Calu3 (cell line): ENCODE data around the gene GTPBP10. TPM values are rescaled to one million over a fixed set of nuclear protein-coding genes. Genes with fewer than 3 reads are reported as not detected.

Source experiments
- BruUV-seq: library from RNA; stranded (reverse); fragments of 400-500 nt; replicated peaks from 2 replicates; lab custom pipeline; 2021; lab: Mats Ljungman, UMichigan
- CTCF ChIA-PET: fragments of 300-600 bp; sonication (Branson Sonifier 250); formaldehyde crosslinking; loops from one replicate; lab custom pipeline; 2022; ENCODE audit warnings: antibody characterized with exemption; lab: Charles Lee
- DNase-seq: peaks from one replicate; pipeline ENCODE4 v3.0.0; 2022
- H3K27ac Mint-ChIP-seq: one replicate; pipeline ENCODE4 v1.8.0; 2022; ENCODE audit warnings: mixed read lengths; ENCODE audit not compliant: unreplicated experiment
- H3K27me3 Mint-ChIP-seq: one replicate; pipeline ENCODE4 v1.8.0; 2022; ENCODE audit warnings: mixed read lengths; ENCODE audit not compliant: unreplicated experiment
- H3K36me3 Mint-ChIP-seq: one replicate; pipeline ENCODE4 v1.8.0; 2022; ENCODE audit warnings: mild to moderate bottlenecking, moderate library complexity, mixed read lengths; ENCODE audit not compliant: insufficient read depth, unreplicated experiment
- H3K4me1 Mint-ChIP-seq: one replicate; pipeline ENCODE4 v1.8.0; 2022; ENCODE audit warnings: mild to moderate bottlenecking, low read depth, mixed read lengths; ENCODE audit not compliant: unreplicated experiment
- H3K4me3 Mint-ChIP-seq: one replicate; pipeline ENCODE4 v1.8.0; 2022; ENCODE audit warnings: mild to moderate bottlenecking, low read depth, moderate library complexity, mixed read lengths; ENCODE audit not compliant: unreplicated experiment
- H3K9me3 Mint-ChIP-seq: one replicate; pipeline ENCODE4 v1.8.0; 2022; ENCODE audit warnings: low read depth, mixed read lengths; ENCODE audit not compliant: unreplicated experiment
- CTCF ChIP-seq: fragments of 200-600 bp; IDR thresholded peaks from one replicate; pipeline ENCODE4 v1.8.0; 2022; ENCODE audit warnings: antibody characterized with exemption; ENCODE audit not compliant: unreplicated experiment
- intact Hi-C: fragments of 100-400 bp; cut with micrococcal nuclease; formaldehyde crosslinking; loops from one replicate; pipeline ENCODE4 v1.10.0; 2022; ENCODE audit not compliant: unreplicated experiment
- total RNA-seq: library from RNA; stranded (reverse); gene quantifications from 2 replicates; pipeline ENCODE4 v1.2.3, GENCODE V29; 2022

GTPBP10 gene
- total RNA-seq, 1 experiment from 2014 or later: 22.5 TPM

- Mint-ChIP-seq H3K4me3 (no peak overlapping the region), H3K27ac (no peak overlapping the region), H3K4me1 (no peaks in the 10 kb centered on the region), H3K27me3 (peaks cover 11% of the 10 kb centered on the region), H3K36me3 (no peaks in the 10 kb centered on the region), H3K9me3 (peaks cover 3% of the 10 kb centered on the region)
- DNase-seq: no peak
- BruUV-seq: no TSS peak
- intact Hi-C loops: no loop called here
- no peak for TF ChIP-seq CTCF
- CTCF ChIA-PET: interaction anchor here (1.1 kb wide), 1 partner anchor 117 kb away, joined by 3 read pairs; no protein-coding TSS in a partner anchor
Measured at GRCh38 chr7:90430614-90431460, 84.3 kb downstream of the GTPBP10 start.

DNA sequence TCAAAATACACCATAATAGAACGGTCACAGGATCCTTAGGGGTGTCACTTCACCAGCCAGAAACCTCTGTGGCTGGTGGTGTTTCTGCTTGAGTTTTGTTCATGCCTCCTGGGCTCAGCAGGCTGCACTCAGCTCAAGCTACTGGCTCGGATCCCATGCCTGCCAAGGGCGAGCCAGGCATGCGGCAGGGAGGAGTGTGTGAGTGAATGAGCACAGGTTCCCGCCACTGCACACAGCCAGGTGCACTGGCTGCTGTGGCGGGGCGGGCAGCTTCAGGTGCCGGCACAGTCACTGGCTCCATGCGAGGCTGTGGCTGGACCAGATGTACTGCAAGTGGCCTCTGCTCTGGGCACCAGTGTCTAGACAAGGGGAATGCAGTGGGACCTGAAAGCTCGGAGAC is 86.2 kb downstream of the GTPBP10 start:
- Mint-ChIP-seq H3K4me3 (no peak overlapping the region), H3K4me1 (no peaks in the 10 kb centered on the region), H3K36me3 (no peaks in the 10 kb centered on the region), H3K27ac (no peak overlapping the region), H3K9me3 (peaks cover 3% of the 10 kb centered on the region), H3K27me3 (peaks cover 13% of the 10 kb centered on the region)
- DNase-seq: no peak
- intact Hi-C loops: no loop called here
- BruUV-seq: no TSS peak
- CTCF ChIA-PET: no interaction called here
- no peak for TF ChIP-seq CTCF

DNA sequence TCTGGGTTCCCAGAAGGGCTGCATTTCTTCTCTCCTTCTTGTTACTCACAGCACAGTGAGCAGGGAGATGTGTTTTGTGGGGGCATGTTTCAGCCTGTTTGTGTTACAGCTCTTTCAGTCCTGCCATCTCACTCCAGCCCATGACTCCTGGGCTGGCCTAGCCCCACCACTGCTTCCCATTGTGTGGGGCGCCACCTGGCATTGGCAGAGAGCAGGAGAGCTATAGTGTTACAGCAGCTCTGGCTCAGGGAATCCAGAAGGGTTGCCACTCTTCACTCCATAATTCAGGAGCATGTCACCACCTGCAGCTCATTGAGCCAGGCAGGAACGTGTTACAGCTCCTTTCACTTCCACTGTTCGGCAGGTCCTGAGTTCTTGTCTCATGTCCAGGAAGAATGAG is 86.7 kb downstream of the GTPBP10 start:
- no TSS peak for BruUV-seq
- Mint-ChIP-seq H3K4me3 (no peak overlapping the region), H3K4me1 (no peaks in the 10 kb centered on the region), H3K27me3 (peaks cover 13% of the 10 kb centered on the region), H3K9me3 (peaks cover 3% of the 10 kb centered on the region), H3K27ac (no peak overlapping the region), H3K36me3 (no peaks in the 10 kb centered on the region)
- TF ChIP-seq CTCF: no peak
- CTCF ChIA-PET: interaction anchor here (0.6 kb wide), 1 partner anchor 131 kb away, joined by 4 read pairs; no protein-coding TSS in a partner anchor
- intact Hi-C loops: no loop called here
- DNase-seq: no peak

Other genes starting within 250 kb of the GTPBP10 start
- 41.5 and 41.8 TPM in 2 replicates for gene STEAP1, start 192.2 kb upstream of the GTPBP10 start, total RNA-seq
- 38.5 and 38.7 TPM in 2 replicates for gene STEAP2, start 135.0 kb upstream of the GTPBP10 start, total RNA-seq
- gene CFAP69, start 101.5 kb upstream of the GTPBP10 start, total RNA-seq: 3.4 and 4.6 TPM in 2 replicates
- gene FAM237B, start 25.4 kb upstream of the GTPBP10 start, total RNA-seq: not detected in 2 replicates
- 37.3 and 42.5 TPM in 2 replicates for gene CLDN12, start 56.7 kb downstream of the GTPBP10 start, total RNA-seq
- not detected in 2 replicates for gene PTTG1IP2, start 122.9 kb downstream of the GTPBP10 start, total RNA-seq
- 29.4 and 31.4 TPM in 2 replicates for gene CDK14, start 249.6 kb downstream of the GTPBP10 start, total RNA-seq